Caki2 (cell line): ENCODE results near the gene CHI3L1. TPM values are rescaled to one million over a fixed set of nuclear protein-coding genes. Genes with fewer than 3 reads are reported as not detected.

Experiments
- DNase-seq: peaks from one replicate; pipeline ENCODE4 v3.0.0-alpha.2; 2015; ENCODE audit warnings: low read depth
- in situ Hi-C: cut with HindIII; loops from 2 replicates; pipeline ENCODE4 v1.10.0; 2016; ENCODE audit warnings: low sequenced_read_pairs, low pct_unique_long_range_greater_than_20kb, mixed read lengths
- total RNA-seq: library from RNA; depleted of rRNA; stranded (reverse); fragments of >200 nt; shearing (Covaris generic); gene quantifications from 2 replicates; pipeline ENCODE4 v1.2.3, GENCODE V29; 2014; ENCODE audit warnings: low replicate concordance; rRNA removed

CHI3L1 gene
- total RNA-seq, 1 experiment from 2014 or later: not detected

DNA sequence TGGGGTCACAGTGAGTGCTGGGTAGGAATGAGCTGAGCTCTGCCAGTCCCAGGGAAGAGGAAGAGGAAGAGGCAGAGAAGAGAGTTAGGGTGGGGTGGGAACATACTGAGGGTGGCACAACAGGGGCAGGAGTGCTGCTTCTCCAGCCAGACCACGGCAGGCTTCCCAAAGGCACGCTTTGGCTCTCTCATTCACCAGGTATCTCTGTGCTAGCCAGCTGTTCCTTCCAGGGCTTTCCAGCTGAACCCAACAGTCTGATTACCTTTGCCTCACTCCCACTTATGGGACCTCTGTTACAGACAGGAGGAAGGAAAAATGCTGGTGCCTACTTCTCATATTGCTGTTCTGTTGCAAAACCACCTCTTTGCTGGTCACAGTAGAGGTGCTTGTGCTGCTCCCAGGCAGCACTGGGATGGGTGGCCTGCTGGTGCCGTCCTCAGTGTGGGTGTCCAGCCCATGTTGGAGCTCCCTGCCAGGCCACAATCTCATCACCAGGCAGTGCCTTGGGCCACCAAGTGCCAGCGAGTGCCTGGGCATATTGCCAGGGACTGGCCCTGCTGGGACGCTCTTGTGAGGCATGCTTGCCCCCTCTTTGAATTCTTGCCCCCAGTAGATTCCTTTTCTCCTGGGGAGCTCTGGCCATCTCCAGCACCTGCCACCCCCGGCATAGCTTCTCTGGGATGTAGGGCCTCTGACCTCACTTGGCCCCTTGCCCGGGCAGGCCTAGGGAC lies 56.8 kb downstream of the CHI3L1 start:
- in situ Hi-C loops: no loop called here

More for the DNA sequence above, 56.8 kb downstream of the CHI3L1 start:
- DNase-seq: peak; percentile 66

Other genes starting within 250 kb of the CHI3L1 start
- gene ADIPOR1, start 228.4 kb downstream of the CHI3L1 start, total RNA-seq: 85.5 and 96.0 TPM in 2 replicates
- 36.7 and 43.3 TPM in 2 replicates for gene CYB5R1, start 219.4 kb downstream of the CHI3L1 start, total RNA-seq
- gene TMEM183A, start 179.3 kb downstream of the CHI3L1 start, total RNA-seq: 122 and 126 TPM in 2 replicates
- gene PPFIA4, start 160.2 kb downstream of the CHI3L1 start, total RNA-seq: 8.7 and 15.3 TPM in 2 replicates
- not detected in 2 replicates for gene MYOG, start 100.7 kb downstream of the CHI3L1 start, total RNA-seq
- gene ADORA1, start 59.0 kb downstream of the CHI3L1 start, total RNA-seq: 87.9 and 100 TPM in 2 replicates
- gene MYBPH, start 10.9 kb downstream of the CHI3L1 start, total RNA-seq: not detected in 2 replicates
- gene CHIT1, start 43.0 kb upstream of the CHI3L1 start, total RNA-seq: not detected in 2 replicates
- 16.1 and 18.2 TPM in 2 replicates for gene BTG2, start 118.8 kb upstream of the CHI3L1 start, total RNA-seq
- not detected in 2 replicates for gene FMOD, start 164.4 kb upstream of the CHI3L1 start, total RNA-seq